Activated T-cell treated with anti-CD3 and anti-CD28 coated beads, Interleukin-2, amount 50 U/mL, for 24 hours (primary cell): ENCODE measurements around the gene NRROS.
"Not testable (repeated sequence)": the region's sequence is repeated elsewhere in the genome, so short reads cannot be mapped to it uniquely, and the experiment has no call there.

Source experiments
- DNase-seq: peaks from one replicate; pipeline ENCODE4 v3.0.0-alpha.2; 2020
- H3K27ac Mint-ChIP-seq: 2 replicates; pipeline ENCODE4 v1.8.0; 2020; ENCODE audit warnings: mild to moderate bottlenecking, mixed read lengths
- H3K27me3 Mint-ChIP-seq: 2 replicates; pipeline ENCODE4 v1.8.0; 2020; ENCODE audit warnings: mixed read lengths
- H3K36me3 Mint-ChIP-seq: 2 replicates; pipeline ENCODE4 v1.8.0; 2020; ENCODE audit warnings: low read depth, mixed read lengths
- H3K4me1 Mint-ChIP-seq: 2 replicates; pipeline ENCODE4 v1.8.0; 2020; ENCODE audit warnings: low read depth, mixed read lengths
- H3K4me3 Mint-ChIP-seq: 2 replicates; pipeline ENCODE4 v1.8.0; 2020; ENCODE audit warnings: mild to moderate bottlenecking, moderate library complexity, mixed read lengths
- H3K9me3 Mint-ChIP-seq: 2 replicates; pipeline ENCODE4 v1.8.0; 2020; ENCODE audit warnings: mixed read lengths

NRROS gene

GRCh38 chr3:196634829-196635228, 4.7 kb upstream of the NRROS start:
- no peak overlapping the region for H3K4me3 Mint-ChIP-seq
- no peaks in the 10 kb centered on the region for H3K9me3 Mint-ChIP-seq
- H3K4me1 Mint-ChIP-seq, result peaks cover 63% of the 10 kb centered on the region
- no peak for DNase-seq
- H3K27me3 Mint-ChIP-seq, result no peaks in the 10 kb centered on the region
- peaks cover 4% of the 10 kb centered on the region for H3K36me3 Mint-ChIP-seq
- H3K27ac Mint-ChIP-seq, result no peak overlapping the region

GRCh38 chr3:196636369-196637349, 2.8 kb upstream of the NRROS start:
- no peaks in the 10 kb centered on the region for H3K9me3 Mint-ChIP-seq
- H3K27ac Mint-ChIP-seq, result peak overlapping the region; percentile 32
- no peak for DNase-seq
- H3K36me3 Mint-ChIP-seq, result peaks cover 21% of the 10 kb centered on the region
- H3K4me1 Mint-ChIP-seq, result peaks cover 63% of the 10 kb centered on the region
- H3K4me3 Mint-ChIP-seq, result no peak overlapping the region
- no peaks in the 10 kb centered on the region for H3K27me3 Mint-ChIP-seq

- not testable (repeated sequence) for H3K27me3 Mint-ChIP-seq, DNase-seq, H3K9me3 Mint-ChIP-seq, H3K27ac Mint-ChIP-seq, H3K4me3 Mint-ChIP-seq
- Mint-ChIP-seq H3K36me3 (peaks cover 27% of the 10 kb centered on the region), H3K4me1 (peaks cover 70% of the 10 kb centered on the region)
Measured at GRCh38 chr3:196637941-196638340, 1.6 kb upstream of the NRROS start.

- Mint-ChIP-seq H3K4me3 (peak overlapping the region; percentile 87), H3K36me3 (peaks cover 37% of the 10 kb centered on the region), H3K27ac (peak overlapping the region; percentile 86), H3K9me3 (no peaks in the 10 kb centered on the region), H3K27me3 (no peaks in the 10 kb centered on the region), H3K4me1 (peaks cover 70% of the 10 kb centered on the region)
- no peak for DNase-seq
Measured at GRCh38 chr3:196638861-196639482, 522 bp upstream of the NRROS start.

GRCh38 chr3:196640297-196641018, 964 bp downstream of the NRROS start:
- Mint-ChIP-seq H3K4me3 (peak overlapping the region; percentile 87), H3K4me1 (peaks cover 78% of the 10 kb centered on the region), H3K27me3 (no peaks in the 10 kb centered on the region), H3K36me3 (peaks cover 51% of the 10 kb centered on the region), H3K9me3 (no peaks in the 10 kb centered on the region), H3K27ac (peak overlapping the region; percentile 94)
- peak; percentile 70 for DNase-seq

GRCh38 chr3:196641333-196642054, 2.0 kb downstream of the NRROS start:
- peak; percentile 73 for DNase-seq
- H3K27me3 Mint-ChIP-seq, result no peaks in the 10 kb centered on the region
- H3K27ac Mint-ChIP-seq, result peak overlapping the region; percentile 94
- H3K4me1 Mint-ChIP-seq, result peaks cover 81% of the 10 kb centered on the region
- no peaks in the 10 kb centered on the region for H3K9me3 Mint-ChIP-seq
- peak overlapping the region; percentile 87 for H3K4me3 Mint-ChIP-seq
- H3K36me3 Mint-ChIP-seq, result peaks cover 60% of the 10 kb centered on the region

GRCh38 chr3:196642434-196642833, 2.9 kb downstream of the NRROS start:
- DNase-seq, result no peak
- Mint-ChIP-seq H3K4me1 (peaks cover 84% of the 10 kb centered on the region), H3K27ac (peak overlapping the region; percentile 94), H3K36me3 (peaks cover 68% of the 10 kb centered on the region), H3K27me3 (no peaks in the 10 kb centered on the region), H3K9me3 (no peaks in the 10 kb centered on the region), H3K4me3 (peak overlapping the region; percentile 87)

GRCh38 chr3:196643201-196643749, 3.8 kb downstream of the NRROS start:
- Mint-ChIP-seq H3K27ac (peak overlapping the region; percentile 74), H3K27me3 (no peaks in the 10 kb centered on the region), H3K36me3 (peaks cover 75% of the 10 kb centered on the region), H3K4me3 (peak overlapping the region; percentile 87), H3K4me1 (peaks cover 82% of the 10 kb centered on the region), H3K9me3 (no peaks in the 10 kb centered on the region)
- DNase-seq, result no peak

GRCh38 chr3:196643761-196644160, 4.3 kb downstream of the NRROS start:
- Mint-ChIP-seq H3K36me3 (peaks cover 78% of the 10 kb centered on the region), H3K27ac (peak overlapping the region; percentile 74), H3K4me3 (peak overlapping the region; percentile 10), H3K27me3 (no peaks in the 10 kb centered on the region), H3K9me3 (no peaks in the 10 kb centered on the region), H3K4me1 (peaks cover 81% of the 10 kb centered on the region)
- no peak for DNase-seq

- no peak for DNase-seq
- H3K36me3 Mint-ChIP-seq, result peaks cover 80% of the 10 kb centered on the region
- peak overlapping the region; percentile 30 for H3K27ac Mint-ChIP-seq
- peaks cover 78% of the 10 kb centered on the region for H3K4me1 Mint-ChIP-seq
- H3K4me3 Mint-ChIP-seq, result no peak overlapping the region
- no peaks in the 10 kb centered on the region for H3K9me3 Mint-ChIP-seq
- H3K27me3 Mint-ChIP-seq, result no peaks in the 10 kb centered on the region
Measured at GRCh38 chr3:196645096-196645495, 5.6 kb downstream of the NRROS start.

- Mint-ChIP-seq H3K36me3 (peaks cover 77% of the 10 kb centered on the region), H3K27ac (no peak overlapping the region)
Measured at GRCh38 chr3:196645897-196646665, 6.6 kb downstream of the NRROS start.

GRCh38 chr3:196646666-196647216, 7.2 kb downstream of the NRROS start:
- no peaks in the 10 kb centered on the region for H3K9me3 Mint-ChIP-seq
- H3K36me3 Mint-ChIP-seq, result peaks cover 77% of the 10 kb centered on the region
- no peak overlapping the region for H3K4me3 Mint-ChIP-seq
- no peak overlapping the region for H3K27ac Mint-ChIP-seq
- no peaks in the 10 kb centered on the region for H3K27me3 Mint-ChIP-seq
- no peak for DNase-seq
- H3K4me1 Mint-ChIP-seq, result peaks cover 75% of the 10 kb centered on the region

More at GRCh38 chr3:196645897-196646665, 6.6 kb downstream of the NRROS start:
- Mint-ChIP-seq H3K4me3 (no peak overlapping the region), H3K27me3 (no peaks in the 10 kb centered on the region), H3K9me3 (no peaks in the 10 kb centered on the region), H3K4me1 (peaks cover 77% of the 10 kb centered on the region)
- no peak for DNase-seq

GRCh38 chr3:196650740-196651311, 11.3 kb downstream of the NRROS start:
- Mint-ChIP-seq H3K4me1 (peaks cover 46% of the 10 kb centered on the region), H3K27me3 (no peaks in the 10 kb centered on the region), H3K4me3 (no peak overlapping the region), H3K27ac (no peak overlapping the region), H3K9me3 (no peaks in the 10 kb centered on the region), H3K36me3 (peaks cover 75% of the 10 kb centered on the region)
- DNase-seq, result no peak
